Activated naive CD4-positive, alpha-beta T cell treated with Interleukin-2 at 50 U/mL for 16 hours (primary cell): Measurements from ENCODE around the gene SPRR1A.
"Not testable (repeated sequence)": the region's sequence is repeated elsewhere in the genome, so short reads cannot be mapped to it uniquely, and the experiment has no call there.

ENCODE experiments used
- DNase-seq: peaks from one replicate; pipeline ENCODE4 v3.0.0-alpha.2; 2020

SPRR1A gene

GRCh38 chr1:152976688-152977087, 7.2 kb upstream of the SPRR1A start:
- no peak for DNase-seq

- DNase-seq, result no peak
These were observed 6.3 kb upstream of the SPRR1A start for GRCh38 chr1:152977614-152978013.

GRCh38 chr1:152980676-152981075, 3.2 kb upstream of the SPRR1A start:
- no peak for DNase-seq

- DNase-seq, result no peak
These were observed 2.6 kb upstream of the SPRR1A start for GRCh38 chr1:152981146-152981871.

- no peak for DNase-seq
These were observed 1.8 kb upstream of the SPRR1A start for GRCh38 chr1:152982076-152982475.

GRCh38 chr1:152983234-152983633, 647 bp upstream of the SPRR1A start:
- DNase-seq, result no peak

GRCh38 chr1:152986578-152986977, 2.7 kb downstream of the SPRR1A start:
- DNase-seq, result no peak

GRCh38 chr1:152993186-152993585, 9.3 kb downstream of the SPRR1A start:
- DNase-seq, result no peak

- no peak for DNase-seq
These were observed 12.0 kb downstream of the SPRR1A start for GRCh38 chr1:152995842-152996241.

- no peak for DNase-seq
These were observed 12.9 kb downstream of the SPRR1A start for GRCh38 chr1:152996633-152997400.

GRCh38 chr1:152997901-152998300, 14.0 kb downstream of the SPRR1A start:
- DNase-seq, result no peak

GRCh38 chr1:152998476-152998875, 14.6 kb downstream of the SPRR1A start:
- DNase-seq, result no peak

GRCh38 chr1:152999818-153000217, 15.9 kb downstream of the SPRR1A start:
- no peak for DNase-seq

GRCh38 chr1:153000294-153000693, 16.4 kb downstream of the SPRR1A start:
- DNase-seq, result no peak

GRCh38 chr1:153001382-153001781, 17.5 kb downstream of the SPRR1A start, which contains the start of gene SPRR3:
TSS of gene SPRR3 (plus strand) at chr1:153001749. CDS start at chr1:153003021, 1,272 bp downstream.
- no peak for DNase-seq

- DNase-seq, result not testable (repeated sequence)
These were observed 27.4 kb downstream of the SPRR1A start for GRCh38 chr1:153011235-153011758.

- DNase-seq, result not testable (repeated sequence)
These were observed 37.9 kb downstream of the SPRR1A start for GRCh38 chr1:153021829-153022228.

- DNase-seq, result not testable (repeated sequence)
These were observed 38.5 kb downstream of the SPRR1A start for GRCh38 chr1:153022340-153022739.

GRCh38 chr1:153023109-153023508, 39.2 kb downstream of the SPRR1A start:
- DNase-seq, result no peak

GRCh38 chr1:153024413-153024812, 40.5 kb downstream of the SPRR1A start:
- DNase-seq, result no peak

- DNase-seq, result no peak
These were observed 41.9 kb downstream of the SPRR1A start for GRCh38 chr1:153025797-153026196.

GRCh38 chr1:153028766-153029165, 44.9 kb downstream of the SPRR1A start:
- DNase-seq, result no peak

- DNase-seq, result no peak
These were observed 47.0 kb downstream of the SPRR1A start, which contains the start of gene SPRR1B for GRCh38 chr1:153030895-153031294. TSS of gene SPRR1B (plus strand) at chr1:153031203. CDS start at chr1:153032346, 1,143 bp downstream.

- no peak for DNase-seq
These were observed 48.2 kb downstream of the SPRR1A start for GRCh38 chr1:153032073-153032472.
